Spleen (tissue), 7 donors: ENCODE results near the gene ARL5C.

Experiments used
- POLR2A ChIP-seq, 3 donors: fragments of 450-650 bp; IDR thresholded peaks; one replicate each; pipeline ENCODE4 v1.5.1; 2017; ENCODE audit warnings: antibody characterized with exemption in 3 of 3, mild to moderate bottlenecking in 1 of 3
- TF ChIP-seq, protein P1 (sequence below), 11 experiments: fragments of 200-600 bp in 7 of 11; fragments of 450-650 bp in 4 of 11; sonication (generic) in 4 of 11; IDR thresholded peaks in 8 of 11; conservative IDR thresholded peaks in 3 of 11; 1 replicate in 7 of 11; 2 replicates in 4 of 11; pipeline versions ENCODE4 v1.4.0 to v1.8.0; 2016 to 2021; ENCODE audit warnings: antibody characterized with exemption in 11 of 11, inconsistent platforms in 4 of 11, mild to moderate bottlenecking in 1 of 11
- donor health status: DM: no; HTN: no; CAD: no; lungs with moderate emphysema.
- donor health status: DM: no; HTN: no; CAD: no.
- donor health status: DM: no; HTN: no; CAD: no.

DNA sequence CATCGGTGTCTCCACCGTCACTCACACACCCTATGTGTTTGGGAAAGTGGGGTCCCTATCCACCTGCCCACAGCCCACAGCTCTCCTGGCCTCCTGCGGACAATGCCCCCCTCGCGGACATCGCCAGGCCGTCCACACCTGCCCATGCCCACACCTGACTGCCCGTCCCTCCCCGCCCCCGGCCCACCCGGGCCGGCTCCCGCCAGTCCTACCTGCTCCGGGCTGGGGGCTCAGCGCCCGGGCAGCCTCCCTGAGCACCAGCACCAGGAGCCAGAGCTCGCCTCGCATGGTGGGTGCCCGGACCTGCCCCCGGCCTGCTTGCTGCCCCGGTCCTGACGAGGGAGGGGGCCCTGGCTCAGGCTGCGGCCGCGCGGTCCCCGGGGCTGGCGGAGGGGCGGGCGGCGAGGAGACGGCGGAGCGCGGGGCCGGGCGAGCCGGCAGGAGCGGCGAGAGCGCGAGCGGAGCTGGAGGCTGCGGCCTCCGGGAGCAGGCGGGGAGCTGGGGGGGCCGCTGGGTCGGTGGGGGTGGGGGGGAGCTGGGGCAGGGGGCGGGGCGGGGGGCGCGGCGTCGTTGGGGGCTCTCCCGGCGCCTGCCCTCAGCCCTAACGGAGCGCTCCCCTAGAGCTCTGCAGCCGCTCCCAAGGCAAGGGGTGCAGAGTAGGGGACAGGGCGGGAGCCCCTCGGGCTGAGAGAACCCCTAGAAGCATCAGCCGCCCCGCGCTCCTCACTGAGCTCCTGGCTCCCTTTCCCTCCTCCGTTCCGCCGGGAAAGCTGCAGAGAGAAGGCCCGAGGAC lies 14.6 kb downstream of the ARL5C start, which contains the start of gene PLXDC1:
- TF ChIP-seq, protein P1, sequence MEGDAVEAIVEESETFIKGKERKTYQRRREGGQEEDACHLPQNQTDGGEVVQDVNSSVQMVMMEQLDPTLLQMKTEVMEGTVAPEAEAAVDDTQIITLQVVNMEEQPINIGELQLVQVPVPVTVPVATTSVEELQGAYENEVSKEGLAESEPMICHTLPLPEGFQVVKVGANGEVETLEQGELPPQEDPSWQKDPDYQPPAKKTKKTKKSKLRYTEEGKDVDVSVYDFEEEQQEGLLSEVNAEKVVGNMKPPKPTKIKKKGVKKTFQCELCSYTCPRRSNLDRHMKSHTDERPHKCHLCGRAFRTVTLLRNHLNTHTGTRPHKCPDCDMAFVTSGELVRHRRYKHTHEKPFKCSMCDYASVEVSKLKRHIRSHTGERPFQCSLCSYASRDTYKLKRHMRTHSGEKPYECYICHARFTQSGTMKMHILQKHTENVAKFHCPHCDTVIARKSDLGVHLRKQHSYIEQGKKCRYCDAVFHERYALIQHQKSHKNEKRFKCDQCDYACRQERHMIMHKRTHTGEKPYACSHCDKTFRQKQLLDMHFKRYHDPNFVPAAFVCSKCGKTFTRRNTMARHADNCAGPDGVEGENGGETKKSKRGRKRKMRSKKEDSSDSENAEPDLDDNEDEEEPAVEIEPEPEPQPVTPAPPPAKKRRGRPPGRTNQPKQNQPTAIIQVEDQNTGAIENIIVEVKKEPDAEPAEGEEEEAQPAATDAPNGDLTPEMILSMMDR (IDR thresholded peaks at IDR 0.05 in 8 of 11, conservative IDR thresholded peaks at IDR 0.05 in 3 of 11) = no peak
- TF ChIP-seq POLR2A (IDR thresholded peaks at IDR 0.05) = no peak
